ENCODE data around the gene C19orf53.

GRCh38 chr19:13781547-13781946 is 7.3 kb downstream of the C19orf53 start:
- TF ChIP-seq CTCF (IDR thresholded peaks at IDR 0.05) (no peak), POLR2A (IDR thresholded peaks at IDR 0.05) (no peak)
